Stimulated activated CD8-positive, alpha-beta memory T cell treated with anti-CD3 and anti-CD28 coated beads, Interleukin-15, amount 100 ng/mL, for 48 hours (primary cell): ENCODE results near the gene KRT6A.
"Not testable (repeated sequence)": the region's sequence is repeated elsewhere in the genome, so short reads cannot be mapped to it uniquely, and the experiment has no call there.

Source experiments
- DNase-seq, 2 donors: peaks; one replicate each; pipeline ENCODE4 v3.0.0-alpha.2; 2020; ENCODE audit warnings: low read depth in 2 of 2

KRT6A gene

DNA sequence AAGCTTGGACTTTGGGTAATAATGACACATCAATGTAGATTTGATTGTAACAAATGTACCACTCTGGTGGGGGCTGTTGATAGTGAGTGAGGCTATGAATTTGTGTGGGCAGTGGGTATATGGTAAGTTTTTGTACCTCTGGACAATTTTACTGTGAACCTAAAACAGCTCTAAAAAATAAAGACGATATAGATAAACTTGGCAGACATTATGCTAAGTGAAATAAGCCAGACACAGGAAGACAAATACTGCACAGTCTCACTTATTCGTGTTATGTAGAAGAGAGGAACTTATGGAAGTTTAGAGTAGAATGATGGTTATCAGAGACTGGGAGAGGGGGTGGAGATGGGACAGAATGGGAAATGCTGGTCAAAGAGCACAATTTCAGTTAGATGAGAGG is 28.2 kb downstream of the KRT6A start:
- DNase-seq: no peak

DNA sequence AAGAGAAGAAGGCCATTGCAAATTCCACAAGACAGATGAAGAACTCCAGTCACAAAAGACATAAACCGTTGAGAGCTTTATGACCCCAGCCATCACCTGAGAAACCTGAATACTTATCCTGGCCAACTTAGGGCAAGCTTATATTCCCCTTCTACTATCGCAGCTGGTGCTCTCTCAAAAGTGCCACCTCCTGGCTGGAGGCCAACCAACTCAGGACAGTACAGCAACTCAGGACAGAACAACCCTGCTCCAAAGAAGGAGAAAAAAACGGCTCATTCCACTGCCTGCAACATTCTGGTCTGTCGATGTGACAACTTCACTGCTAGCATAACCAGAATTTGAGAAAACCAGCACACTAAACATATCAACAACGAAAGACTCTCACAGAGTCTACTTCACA is 31.4 kb downstream of the KRT6A start:
- DNase-seq: no peak

DNA sequence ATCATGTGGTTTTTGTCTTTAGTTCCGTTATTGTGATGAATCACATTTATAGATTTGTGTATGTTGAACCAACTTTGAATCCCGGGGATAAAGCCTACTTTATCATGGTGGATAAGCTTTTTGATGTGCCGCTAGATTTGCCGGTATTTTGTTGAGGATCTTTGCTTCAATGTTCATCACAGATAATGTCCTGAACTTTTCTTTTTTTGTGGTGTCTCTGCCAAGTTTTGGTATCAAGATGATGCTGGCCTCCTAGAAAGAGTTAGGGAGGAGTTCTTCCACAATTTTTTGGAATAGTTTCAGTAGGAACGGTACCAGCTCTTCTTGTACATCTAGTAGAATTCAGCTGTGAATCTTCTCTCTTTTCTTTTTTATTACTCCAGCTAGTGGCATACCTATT is 34.2 kb downstream of the KRT6A start:
- no peak for DNase-seq

GRCh38 chr12:52455821-52456220 is 37.2 kb downstream of the KRT6A start:
- no peak for DNase-seq

- no peak for DNase-seq
These were observed 38.5 kb downstream of the KRT6A start for GRCh38 chr12:52454411-52455201.

DNA sequence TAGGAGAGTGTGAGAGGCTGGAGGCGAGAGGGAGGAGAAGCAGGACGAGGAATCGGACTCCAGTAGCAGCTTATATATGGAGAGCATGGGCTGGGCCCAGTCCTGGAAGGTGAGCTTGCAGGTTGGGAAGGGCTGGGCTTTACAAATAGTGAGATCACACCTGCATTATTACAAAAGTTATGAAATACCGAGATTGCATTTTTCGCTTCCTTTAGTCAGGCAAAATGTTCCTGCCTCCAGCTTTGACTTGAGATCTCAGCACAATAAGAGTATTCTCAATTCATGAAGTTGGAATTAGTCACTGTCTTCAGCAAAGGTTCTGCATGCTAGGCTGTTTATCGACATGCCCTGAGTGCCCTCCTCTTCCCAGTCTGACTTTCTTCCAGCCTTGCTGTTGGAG is 41.0 kb downstream of the KRT6A start, which contains the start of gene KRT6B:
KRT6B (minus strand) TSS at position 46 of the 400 bp plus-strand sequence. CDS start 68 bp downstream, outside the sequence.
- no peak for DNase-seq

GRCh38 chr12:52448228-52448627 is 44.8 kb downstream of the KRT6A start:
- no peak for DNase-seq

GRCh38 chr12:52447196-52447595 is 45.9 kb downstream of the KRT6A start:
- DNase-seq: not testable (repeated sequence)

DNA sequence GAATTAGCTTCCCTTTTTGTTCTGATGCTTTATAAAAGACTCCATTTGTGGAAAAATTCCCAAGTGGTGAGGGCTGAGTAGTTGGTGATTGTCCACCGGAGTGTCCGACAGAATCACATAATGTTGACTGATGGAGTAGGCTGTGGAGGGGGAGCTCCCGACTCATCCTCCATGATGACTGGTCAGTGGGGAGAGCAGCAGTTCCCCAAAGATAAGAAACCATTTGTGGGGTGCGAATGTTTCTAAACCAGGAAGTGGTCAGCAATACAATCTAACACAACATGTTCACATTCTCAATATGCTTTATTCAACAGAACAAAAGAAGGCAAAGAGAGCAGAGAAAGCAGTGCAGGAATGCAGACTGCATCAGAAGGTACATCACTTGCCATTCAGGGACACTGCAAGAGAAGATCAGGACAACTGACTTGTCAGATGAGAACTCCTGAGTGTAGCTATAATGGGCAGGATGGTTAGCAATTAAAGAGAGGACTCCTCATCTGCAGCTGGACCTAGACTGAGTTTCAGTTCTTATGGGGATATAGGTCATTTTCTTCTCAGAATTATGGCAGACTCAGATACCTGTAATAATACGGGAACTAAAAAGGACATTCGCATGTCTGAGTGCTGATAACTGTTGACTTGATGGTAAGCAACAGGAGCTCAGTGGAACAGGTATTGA is 46.6 kb downstream of the KRT6A start:
- DNase-seq: no peak

- DNase-seq: no peak
These were observed 47.2 kb downstream of the KRT6A start for GRCh38 chr12:52445876-52446275.

- no peak for DNase-seq
These were observed 48.1 kb downstream of the KRT6A start for GRCh38 chr12:52444647-52445595.

DNA sequence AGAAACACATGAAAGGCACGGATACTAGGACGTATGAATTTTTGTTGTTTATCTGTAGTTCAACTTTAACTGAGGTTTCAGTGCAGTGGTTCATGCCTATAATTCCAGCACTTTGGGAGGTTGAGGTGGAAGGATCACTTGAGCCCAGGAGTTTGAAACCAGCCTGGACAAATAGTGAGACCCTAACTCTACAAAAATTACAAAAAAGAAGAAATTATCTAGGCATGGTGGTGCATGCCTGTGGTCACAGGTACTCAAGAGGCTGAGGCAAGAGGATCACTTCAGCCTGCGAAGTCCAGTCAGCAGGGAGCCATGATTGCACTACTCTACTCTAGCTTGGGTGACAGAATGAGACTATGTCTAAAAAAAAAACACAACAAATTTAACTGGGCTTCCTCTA is 49.1 kb downstream of the KRT6A start:
- no peak for DNase-seq

- DNase-seq: no peak
These were observed 50.4 kb downstream of the KRT6A start for GRCh38 chr12:52442600-52443061.

- no peak for DNase-seq
These were observed 51.6 kb downstream of the KRT6A start for GRCh38 chr12:52441320-52441911.

GRCh38 chr12:52440821-52441319 is 52.2 kb downstream of the KRT6A start:
- no peak for DNase-seq

DNA sequence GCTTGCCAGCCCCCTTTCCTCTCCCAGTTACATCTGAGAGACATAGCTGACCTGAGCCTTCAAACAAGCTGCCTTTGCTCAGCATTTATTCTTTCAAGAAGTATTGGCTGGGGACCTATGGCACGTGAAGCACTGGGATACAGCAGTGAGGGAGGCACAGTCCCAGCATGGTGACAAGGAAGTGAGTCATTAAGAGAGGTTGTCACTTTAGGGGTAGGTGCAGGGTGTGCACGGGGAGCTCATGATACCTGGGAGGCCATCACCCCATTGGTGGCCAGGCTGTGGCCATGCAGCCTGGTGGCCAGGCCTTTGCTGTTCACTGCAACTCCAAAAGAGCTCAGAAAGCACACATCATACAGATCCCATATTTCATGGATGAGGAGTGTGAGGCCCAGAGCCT is 53.2 kb downstream of the KRT6A start:
- DNase-seq: no peak

DNA sequence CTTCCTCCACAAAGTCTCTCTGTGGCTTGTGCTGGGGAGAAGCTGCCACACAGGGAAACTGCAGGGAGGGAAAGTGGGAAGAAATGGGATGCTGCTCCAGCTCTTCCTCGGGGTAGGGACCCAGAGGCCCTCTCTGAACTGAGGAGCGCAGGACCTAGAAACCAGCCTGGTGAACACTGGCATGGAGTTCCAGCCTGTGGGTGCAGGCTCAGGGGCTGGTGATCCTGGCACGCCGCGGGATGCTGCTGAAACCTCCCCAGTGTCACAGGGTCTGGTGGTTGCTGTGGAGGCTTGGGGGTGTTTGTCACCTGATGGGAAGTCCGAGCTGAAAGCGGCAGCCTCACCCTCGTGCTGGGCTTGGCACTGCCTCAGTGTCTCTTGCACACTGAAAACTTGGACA is 53.6 kb downstream of the KRT6A start:
- no peak for DNase-seq

DNA sequence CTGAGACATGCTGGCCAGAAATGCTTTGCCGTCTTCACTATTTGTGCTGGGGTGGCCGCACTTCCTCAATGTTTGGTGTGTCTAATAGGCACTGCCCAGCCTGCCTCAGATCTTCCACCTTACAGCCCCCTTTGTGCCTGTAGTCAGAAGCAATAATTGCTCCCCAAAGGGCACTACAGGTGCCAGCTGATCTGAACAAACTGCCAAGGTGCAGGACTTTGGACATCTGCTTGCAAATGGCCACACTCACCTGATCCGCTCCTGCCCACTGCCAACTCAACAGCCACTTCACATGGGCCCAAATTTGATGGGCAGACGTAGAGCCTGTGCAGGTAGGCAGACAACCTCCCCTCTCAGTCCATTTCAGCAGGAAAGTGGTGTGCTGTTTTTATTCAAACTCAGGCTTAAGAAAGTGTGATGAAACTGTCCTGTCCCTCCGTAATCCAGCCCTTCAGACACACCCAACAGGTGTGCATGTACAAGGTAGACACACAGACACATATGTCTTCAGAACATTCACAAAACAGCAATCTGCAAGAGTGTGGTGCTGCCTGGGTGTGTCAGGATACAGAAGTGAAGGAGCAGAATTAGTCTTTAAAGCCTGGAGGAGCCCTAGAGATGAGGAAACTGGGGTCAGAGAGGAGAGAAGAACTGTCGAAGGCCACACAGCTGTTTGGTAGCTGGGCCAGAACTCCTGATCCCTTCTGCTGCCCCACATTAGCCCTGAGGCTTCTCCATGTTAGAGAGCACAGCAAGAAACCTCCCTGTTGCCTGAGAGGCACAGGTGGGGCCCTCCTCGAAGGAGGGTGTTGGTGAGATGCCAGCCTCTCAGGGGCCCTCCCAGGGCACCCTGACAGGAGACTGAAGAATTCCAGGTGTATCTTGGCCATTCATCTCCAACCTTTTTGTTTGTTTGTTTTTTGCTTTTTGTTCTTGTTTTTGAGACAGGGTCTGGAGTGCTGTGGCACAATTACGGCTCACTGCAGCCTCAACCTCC is 54.5 kb downstream of the KRT6A start:
- DNase-seq: no peak

DNA sequence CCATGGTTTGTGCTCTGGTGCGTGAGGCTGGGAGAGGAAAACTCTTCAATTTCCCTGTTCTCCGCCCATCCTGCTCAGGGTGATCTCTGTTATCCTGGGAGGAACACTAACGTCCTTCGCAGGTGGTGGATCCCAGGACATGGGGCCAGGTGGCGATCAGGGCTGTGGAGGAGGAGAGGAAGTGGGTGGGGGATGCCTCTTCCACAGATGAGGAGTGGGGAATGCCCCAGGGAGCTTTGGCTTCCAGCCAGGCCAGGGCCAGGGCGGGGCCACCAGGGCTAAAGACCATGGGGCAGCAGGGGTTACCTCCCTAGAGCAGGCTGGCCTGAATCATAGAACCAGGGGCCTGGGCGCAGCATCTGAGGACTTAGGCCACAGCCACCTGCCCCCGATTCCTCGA is 55.5 kb downstream of the KRT6A start:
- DNase-seq: no peak
